T-helper 1 cell treated with Interleukin-12 subunit alpha and Interleukin-12 subunit beta and Interleukin-4 antibody, amounts not matched to agents 30 μg/mL and 1 μg/mL, for 36 hours (primary cell): Measurements from ENCODE around the gene ATG4B.
A peak's percentile ranks its signal among the peaks of the same experiment; 100 is the strongest.
"Not testable (repeated sequence)": the region's sequence is repeated elsewhere in the genome, so short reads cannot be mapped to it uniquely, and the experiment has no call there.

Experiments
- H3K27ac Mint-ChIP-seq: one replicate; pipeline ENCODE4 v1.8.0; 2021; ENCODE audit warnings: mild to moderate bottlenecking, mixed read lengths
- H3K27me3 Mint-ChIP-seq: one replicate; pipeline ENCODE4 v1.8.0; 2021; ENCODE audit warnings: low read depth, mixed read lengths
- H3K36me3 Mint-ChIP-seq: one replicate; pipeline ENCODE4 v1.8.0; 2021; ENCODE audit warnings: low read depth, mixed read lengths
- H3K4me1 Mint-ChIP-seq: one replicate; pipeline ENCODE4 v1.8.0; 2021; ENCODE audit warnings: low read depth, mixed read lengths
- H3K4me3 Mint-ChIP-seq: one replicate; pipeline ENCODE4 v1.8.0; 2021; ENCODE audit warnings: mild to moderate bottlenecking, moderate library complexity, mixed read lengths
- H3K9me3 Mint-ChIP-seq: one replicate; pipeline ENCODE4 v1.8.0; 2021; ENCODE audit warnings: mixed read lengths

The ATG4B gene

GRCh38 chr2:241660593-241661213, 23.2 kb downstream of the ATG4B start:
- Mint-ChIP-seq H3K27me3 (no peaks in the 10 kb centered on the region), H3K4me1 (peaks cover 2% of the 10 kb centered on the region), H3K9me3 (no peaks in the 10 kb centered on the region), H3K36me3 (peaks cover 26% of the 10 kb centered on the region), H3K4me3 (no peak overlapping the region), H3K27ac (no peak overlapping the region)

GRCh38 chr2:241662731-241663130, 25.2 kb downstream of the ATG4B start:
- H3K27me3 Mint-ChIP-seq, H3K4me3 Mint-ChIP-seq, H3K4me1 Mint-ChIP-seq, H3K27ac Mint-ChIP-seq, H3K9me3 Mint-ChIP-seq: not testable (repeated sequence)
- H3K36me3 Mint-ChIP-seq, result peaks cover 18% of the 10 kb centered on the region

- Mint-ChIP-seq H3K27me3 (no peaks in the 10 kb centered on the region), H3K36me3 (peaks cover 9% of the 10 kb centered on the region), H3K27ac (no peak overlapping the region), H3K9me3 (no peaks in the 10 kb centered on the region), H3K4me3 (no peak overlapping the region), H3K4me1 (peaks cover 2% of the 10 kb centered on the region)
Observed at GRCh38 chr2:241665731-241666440, 28.4 kb downstream of the ATG4B start.

GRCh38 chr2:241666627-241667400, 29.3 kb downstream of the ATG4B start:
- H3K4me1 Mint-ChIP-seq, result peaks cover 2% of the 10 kb centered on the region
- H3K9me3 Mint-ChIP-seq, result no peaks in the 10 kb centered on the region
- no peak overlapping the region for H3K27ac Mint-ChIP-seq
- no peaks in the 10 kb centered on the region for H3K27me3 Mint-ChIP-seq
- no peak overlapping the region for H3K4me3 Mint-ChIP-seq
- peaks cover 7% of the 10 kb centered on the region for H3K36me3 Mint-ChIP-seq

- H3K27ac Mint-ChIP-seq, result no peak overlapping the region
- no peaks in the 10 kb centered on the region for H3K27me3 Mint-ChIP-seq
- no peak overlapping the region for H3K4me3 Mint-ChIP-seq
- peaks cover 2% of the 10 kb centered on the region for H3K4me1 Mint-ChIP-seq
- peaks cover 7% of the 10 kb centered on the region for H3K36me3 Mint-ChIP-seq
- H3K9me3 Mint-ChIP-seq, result no peaks in the 10 kb centered on the region
Observed at GRCh38 chr2:241668354-241668753, 30.9 kb downstream of the ATG4B start.

GRCh38 chr2:241668839-241669238, 31.3 kb downstream of the ATG4B start:
- Mint-ChIP-seq H3K27ac (no peak overlapping the region), H3K4me1 (peaks cover 5% of the 10 kb centered on the region), H3K4me3 (no peak overlapping the region), H3K36me3 (peaks cover 12% of the 10 kb centered on the region), H3K9me3 (no peaks in the 10 kb centered on the region), H3K27me3 (no peaks in the 10 kb centered on the region)

GRCh38 chr2:241670333-241671110, 33.0 kb downstream of the ATG4B start:
- H3K27me3 Mint-ChIP-seq, result no peaks in the 10 kb centered on the region
- no peaks in the 10 kb centered on the region for H3K9me3 Mint-ChIP-seq
- peaks cover 4% of the 10 kb centered on the region for H3K4me1 Mint-ChIP-seq
- peaks cover 12% of the 10 kb centered on the region for H3K36me3 Mint-ChIP-seq
- no peak overlapping the region for H3K4me3 Mint-ChIP-seq
- no peak overlapping the region for H3K27ac Mint-ChIP-seq

- peaks cover 9% of the 10 kb centered on the region for H3K36me3 Mint-ChIP-seq
- peaks cover 4% of the 10 kb centered on the region for H3K4me1 Mint-ChIP-seq
- no peak overlapping the region for H3K27ac Mint-ChIP-seq
- H3K9me3 Mint-ChIP-seq, result no peaks in the 10 kb centered on the region
- no peaks in the 10 kb centered on the region for H3K27me3 Mint-ChIP-seq
- no peak overlapping the region for H3K4me3 Mint-ChIP-seq
Observed at GRCh38 chr2:241671457-241672240, 34.2 kb downstream of the ATG4B start.

- H3K4me3 Mint-ChIP-seq, result no peak overlapping the region
- H3K27ac Mint-ChIP-seq, result no peak overlapping the region
- H3K27me3 Mint-ChIP-seq, result no peaks in the 10 kb centered on the region
Observed at GRCh38 chr2:241672243-241673188, 35.0 kb downstream of the ATG4B start.

GRCh38 chr2:241673189-241673663, 35.7 kb downstream of the ATG4B start:
- Mint-ChIP-seq H3K4me3 (no peak overlapping the region), H3K9me3 (no peaks in the 10 kb centered on the region), H3K27ac (peak overlapping the region; percentile 52), H3K27me3 (no peaks in the 10 kb centered on the region), H3K36me3 (peaks cover 9% of the 10 kb centered on the region), H3K4me1 (peaks cover 4% of the 10 kb centered on the region)

More at GRCh38 chr2:241672243-241673188, 35.0 kb downstream of the ATG4B start:
- Mint-ChIP-seq H3K4me1 (peaks cover 4% of the 10 kb centered on the region), H3K36me3 (peaks cover 9% of the 10 kb centered on the region), H3K9me3 (no peaks in the 10 kb centered on the region)

- Mint-ChIP-seq H3K9me3 (no peaks in the 10 kb centered on the region), H3K4me1 (peaks cover 4% of the 10 kb centered on the region), H3K27ac (no peak overlapping the region), H3K36me3 (peaks cover 9% of the 10 kb centered on the region), H3K4me3 (no peak overlapping the region), H3K27me3 (no peaks in the 10 kb centered on the region)
Observed at GRCh38 chr2:241673797-241674725, 36.6 kb downstream of the ATG4B start.

GRCh38 chr2:241675885-241676284, 38.4 kb downstream of the ATG4B start:
- Mint-ChIP-seq H3K27ac (no peak overlapping the region), H3K36me3 (peaks cover 17% of the 10 kb centered on the region), H3K4me3 (no peak overlapping the region), H3K27me3 (no peaks in the 10 kb centered on the region), H3K4me1 (peaks cover 7% of the 10 kb centered on the region), H3K9me3 (no peaks in the 10 kb centered on the region)
